TTC549 (cell line): ENCODE results near the gene ZNF471.

Experiments
- FAIRE-seq: peaks from 2 replicates; lab custom pipeline; 2012; peaks lifted over from hg19 to GRCh38; lab: Jason Lieb, UNC

ZNF471 gene

GRCh38 chr19:56573914-56574313 is 66.3 kb downstream of the ZNF471 start:
- no peak for FAIRE-seq

DNA sequence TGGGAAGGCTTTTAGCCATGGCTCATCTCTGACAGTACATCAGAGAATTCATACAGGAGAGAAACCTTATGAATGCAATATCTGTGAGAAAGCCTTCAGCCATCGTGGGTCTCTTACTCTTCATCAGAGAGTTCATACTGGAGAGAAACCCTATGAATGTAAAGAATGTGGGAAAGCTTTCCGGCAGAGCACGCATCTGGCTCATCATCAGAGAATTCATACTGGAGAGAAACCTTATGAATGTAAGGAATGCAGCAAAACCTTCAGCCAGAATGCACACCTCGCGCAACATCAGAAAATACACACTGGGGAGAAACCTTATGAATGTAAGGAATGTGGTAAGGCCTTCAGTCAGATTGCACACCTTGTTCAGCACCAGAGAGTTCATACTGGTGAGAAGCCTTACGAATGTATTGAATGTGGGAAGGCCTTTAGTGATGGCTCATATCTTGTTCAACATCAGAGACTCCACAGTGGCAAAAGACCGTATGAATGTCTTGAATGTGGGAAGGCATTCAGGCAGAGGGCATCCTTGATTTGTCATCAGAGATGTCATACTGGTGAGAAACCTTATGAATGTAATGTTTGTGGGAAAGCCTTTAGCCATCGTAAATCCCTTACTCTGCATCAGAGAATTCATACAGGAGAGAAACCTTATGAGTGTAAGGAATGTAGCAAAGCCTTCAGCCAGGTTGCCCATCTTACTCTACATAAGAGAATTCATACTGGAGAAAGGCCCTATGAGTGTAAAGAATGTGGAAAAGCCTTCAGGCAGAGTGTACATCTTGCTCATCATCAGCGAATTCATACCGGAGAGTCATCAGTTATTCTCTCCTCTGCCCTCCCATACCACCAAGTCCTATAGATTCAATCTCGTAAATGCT is 70.3 kb downstream of the ZNF471 start:
- no peak for FAIRE-seq
